HG03097 (cell line): ENCODE measurements around the gene ALB.

Source experiments
- ATAC-seq: cut with Tn5 transposase; IDR thresholded peaks from one replicate; pipeline ENCODE4 v1.9.1; 2021; ENCODE audit not compliant: unreplicated experiment, low FRiP score

ALB gene

DNA sequence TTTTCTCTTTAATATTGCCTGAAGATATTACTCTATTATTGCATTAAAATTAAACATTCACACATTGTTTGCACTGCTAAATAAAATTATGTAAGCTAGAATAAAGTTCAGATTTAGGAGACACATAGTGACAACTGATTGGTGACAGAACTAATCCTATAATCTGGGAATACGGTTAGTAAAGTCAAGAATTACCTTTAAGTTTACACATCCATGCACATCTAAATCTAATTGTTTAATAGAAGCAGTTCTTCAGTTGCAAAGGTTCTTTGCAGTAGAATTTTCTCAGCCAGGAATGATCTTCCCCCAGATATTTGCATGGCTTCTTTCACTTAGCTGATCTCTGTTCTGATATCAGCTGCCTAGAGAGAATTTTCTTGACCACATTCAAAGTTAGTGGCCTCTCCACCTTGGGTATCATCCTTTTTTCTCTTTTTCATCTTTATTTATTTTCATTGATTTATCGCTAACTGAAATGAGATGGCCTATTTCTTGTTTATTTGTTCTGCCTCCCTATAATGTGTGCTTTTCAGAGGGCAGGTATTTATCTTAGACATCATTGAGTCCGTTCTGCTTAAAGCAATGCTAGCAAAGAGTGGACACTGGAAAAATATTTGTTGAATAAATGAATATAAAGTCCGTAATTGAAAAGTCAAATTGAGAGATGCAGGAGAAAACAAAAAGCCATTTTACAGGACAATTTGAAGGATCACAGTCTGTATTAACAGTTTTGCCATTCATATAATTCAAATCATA, 44.5 kb downstream of the ALB start:
- ATAC-seq, result no peak

- no peak for ATAC-seq
Measured at GRCh38 chr4:73450398-73451004, 46.4 kb downstream of the ALB start.

GRCh38 chr4:73451404-73451803, 47.3 kb downstream of the ALB start:
- no peak for ATAC-seq

- no peak for ATAC-seq
Measured at GRCh38 chr4:73451981-73452747, 48.1 kb downstream of the ALB start.

DNA sequence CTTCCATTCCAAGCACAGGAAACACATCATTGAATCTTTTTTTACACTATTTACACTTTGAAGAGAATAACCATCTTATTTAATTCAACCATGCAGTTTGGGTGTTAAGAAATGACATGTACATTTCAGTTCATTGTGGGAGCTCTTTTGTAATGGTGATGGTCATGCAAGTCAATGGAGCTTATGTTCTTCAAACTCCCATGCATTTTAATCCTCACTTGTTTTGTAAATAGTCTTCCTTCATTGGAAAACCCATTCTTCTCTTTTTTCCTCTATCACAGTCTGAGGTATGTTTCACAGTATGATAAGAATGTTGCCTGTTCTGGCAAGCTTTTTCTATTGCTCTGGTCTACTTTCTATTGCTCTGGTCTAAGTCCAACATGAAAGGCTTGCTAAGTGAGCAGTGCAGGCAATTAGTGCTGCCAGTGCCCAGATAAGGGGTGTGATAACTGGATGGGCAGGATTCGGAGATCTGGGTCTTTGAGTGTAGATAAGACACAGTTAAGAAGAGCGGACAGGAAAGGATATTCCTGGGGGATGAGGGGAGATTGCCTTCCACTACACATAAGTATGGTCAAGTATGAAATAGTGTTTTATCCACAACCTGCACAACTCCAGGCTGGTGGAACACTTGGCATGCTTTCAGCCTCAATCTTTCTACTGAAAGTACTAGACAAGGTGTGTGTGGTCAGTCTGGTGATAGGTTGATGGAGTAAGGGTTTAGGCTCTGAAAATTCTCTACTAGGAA, 49.0 kb downstream of the ALB start:
- ATAC-seq, result no peak

- ATAC-seq, result no peak
Measured at GRCh38 chr4:73453701-73454005, 49.6 kb downstream of the ALB start.

- ATAC-seq, result no peak
Measured at GRCh38 chr4:73454920-73455319, 50.8 kb downstream of the ALB start.

- no peak for ATAC-seq
Measured at GRCh38 chr4:73456177-73457022, 52.3 kb downstream of the ALB start.

DNA sequence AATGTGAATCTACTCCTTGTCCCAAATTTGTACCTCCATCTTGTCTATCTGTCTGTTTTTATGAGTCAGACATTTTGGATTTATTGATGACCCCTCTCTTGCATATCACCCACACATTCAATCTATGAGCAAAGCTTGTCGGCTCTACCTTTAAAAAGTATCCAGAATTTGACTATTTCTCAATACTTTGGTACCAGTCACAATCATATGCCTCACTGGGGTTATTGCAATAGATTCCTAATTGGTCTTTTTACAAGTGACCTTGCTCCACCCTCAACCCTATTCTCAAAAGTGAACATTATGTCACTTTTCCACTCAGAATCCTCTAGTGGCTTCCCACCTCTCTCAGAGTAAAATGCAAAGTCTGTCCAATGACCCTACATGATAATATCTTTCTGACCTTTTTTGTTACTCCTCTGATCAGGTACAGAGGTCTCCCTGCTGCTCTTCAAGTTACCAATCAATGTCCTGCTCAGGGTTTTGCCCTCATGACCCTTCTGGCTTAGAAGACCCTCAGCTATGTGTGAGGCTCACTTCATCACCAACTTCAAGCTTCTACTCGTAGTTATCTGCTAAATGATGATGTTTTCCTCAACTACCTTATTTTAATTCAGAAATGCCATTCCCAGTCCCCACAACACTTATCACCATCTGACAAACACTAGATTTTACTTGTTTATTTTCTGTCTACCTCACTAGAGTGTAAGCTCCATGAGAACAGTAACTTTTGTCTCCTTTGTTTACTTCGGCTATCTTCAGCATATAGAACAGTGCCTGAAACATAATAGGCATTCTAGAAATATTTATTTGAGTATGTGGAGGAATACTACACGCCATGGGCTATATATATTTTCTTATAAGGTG, 54.3 kb downstream of the ALB start:
- no peak for ATAC-seq

DNA sequence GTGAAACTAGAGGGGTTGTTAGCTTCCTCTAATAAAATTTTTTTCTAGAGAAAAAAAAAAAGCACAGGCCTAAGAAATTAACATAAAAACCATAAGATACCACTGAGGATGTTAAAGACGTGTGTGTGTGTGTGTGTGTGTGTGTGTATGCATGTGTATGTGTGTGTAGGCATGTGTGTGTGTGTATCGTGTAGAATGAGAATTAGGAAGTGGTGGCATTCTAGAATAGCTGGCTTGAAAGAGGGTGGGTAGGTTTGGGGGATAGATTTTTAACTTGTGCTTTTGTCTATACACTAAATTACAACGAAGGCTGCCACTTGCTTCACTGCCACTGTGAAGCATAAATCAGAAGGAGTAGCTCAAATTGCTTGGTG, 54.9 kb downstream of the ALB start:
- no peak for ATAC-seq

DNA sequence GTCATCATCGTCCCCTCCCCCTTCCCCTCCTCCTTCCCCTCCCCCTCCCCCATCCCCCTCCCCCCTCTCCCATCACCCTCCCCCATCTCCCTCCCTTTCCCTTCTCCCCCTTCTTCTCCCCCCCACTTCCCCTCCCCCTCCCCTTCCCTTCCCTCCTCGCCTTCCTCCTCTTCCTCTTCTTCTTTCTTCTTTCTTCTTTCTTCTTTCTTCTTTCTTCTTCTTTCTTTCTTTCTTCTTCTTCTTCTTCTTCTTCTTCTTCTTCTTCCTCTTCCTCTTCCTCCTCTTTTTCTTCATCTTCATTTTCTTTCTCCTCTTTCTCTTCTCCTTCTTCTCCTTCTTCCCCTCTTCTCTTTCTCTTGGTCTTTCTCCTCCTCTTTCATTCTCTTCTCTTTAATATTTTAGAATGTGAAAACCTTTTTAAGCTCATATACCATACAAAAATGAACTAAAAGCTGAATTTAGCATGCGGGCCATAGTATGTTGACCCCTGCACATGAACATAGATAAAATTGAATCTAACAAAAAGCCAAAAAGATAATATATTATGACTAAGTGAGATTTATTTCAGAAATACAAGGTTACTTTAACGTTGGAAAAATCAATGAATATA, 56.9 kb downstream of the ALB start:
- no peak for ATAC-seq

DNA sequence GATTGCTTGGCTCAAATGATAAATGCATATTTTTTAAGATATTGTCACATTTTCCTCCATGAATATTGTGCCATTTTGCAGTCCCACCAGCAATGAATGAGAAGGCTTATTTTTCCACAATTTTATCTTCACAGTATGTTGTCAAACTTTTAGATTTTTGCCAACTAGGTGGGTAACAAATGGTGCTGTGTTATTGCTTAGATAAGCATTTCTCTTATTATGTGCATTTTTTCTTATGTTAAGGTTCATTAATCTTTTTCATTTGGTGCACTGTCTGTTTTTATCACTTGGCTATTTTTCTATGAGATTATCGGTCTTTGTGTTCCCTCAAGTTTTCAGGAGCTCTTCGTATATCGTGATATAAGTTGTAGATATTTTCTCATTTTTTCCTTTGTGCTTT, 64.1 kb downstream of the ALB start:
- no peak for ATAC-seq

DNA sequence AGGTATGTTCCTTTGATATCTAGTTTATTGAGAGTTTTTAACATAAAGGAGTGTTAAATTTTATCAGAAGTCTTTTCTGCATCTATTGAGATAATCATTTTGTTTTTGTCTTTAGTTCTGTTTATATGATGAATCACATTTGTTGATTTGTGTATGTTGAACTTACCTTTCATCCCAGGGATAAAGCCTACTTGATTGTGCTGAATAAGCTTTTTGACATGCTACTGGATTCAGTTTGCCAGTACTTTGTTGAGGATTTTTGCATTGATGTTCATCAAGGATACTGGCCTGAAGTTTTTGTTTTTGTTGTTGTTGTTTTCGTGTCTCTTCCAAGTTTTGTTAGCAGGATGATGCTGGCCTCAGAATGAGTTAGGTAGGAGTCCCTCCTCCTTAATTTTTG, 66.6 kb downstream of the ALB start:
- no peak for ATAC-seq
